SK-N-SH (cell line): ENCODE data around the gene NPAS3. TPM values are rescaled to one million over a fixed set of nuclear protein-coding genes. Genes with fewer than 3 reads are reported as not detected.

Experiments used
- CTCF ChIA-PET: fragments of 300-600, 350-600 bp; formaldehyde crosslinking; extraction: SDS; loops from one replicate; lab custom pipeline; 2021; lab: Yijun Ruan, JAX
- POLR2A ChIA-PET: fragments of 350-600 bp; sonication (Branson Sonifier 250); formaldehyde crosslinking; extraction: SDS; loops from one replicate; lab custom pipeline; 2020; ENCODE audit warnings: antibody characterized with exemption, inconsistent platforms; lab: Yijun Ruan, JAX
- DNase-seq: peaks from one replicate; pipeline ENCODE4 v3.0.0; 2012
- H2AFZ ChIP-seq: fragments of 200-600 bp; sonication (generic); 2 replicates; pipeline ENCODE4 v1.8.1; 2016; ENCODE audit warnings: antibody characterized with exemption, mild to moderate bottlenecking, low read depth
- H3F3A ChIP-seq: fragments of 200-600 bp; sonication (generic); replicated peaks from 2 replicates; pipeline ENCODE3; 2016; ENCODE audit warnings: antibody characterized with exemption, mild to moderate bottlenecking; ENCODE audit not compliant: insufficient read depth
- H3K27ac ChIP-seq, 2 experiments: fragments of 200-500 bp in 1 of 2; fragments of 200-600 bp in 1 of 2; sonication (Bioruptor generic) in 1 of 2; sonication (generic), shearing (Covaris generic) in 1 of 2; 2 replicates each; pipeline versions ENCODE4 v1.5.1 to v1.6.1; 2014 to 2016; ENCODE audit warnings: low read depth in 2 of 2, inconsistent platforms in 1 of 2, low read length in 1 of 2, mild to moderate bottlenecking in 1 of 2, mixed read lengths in 1 of 2
- H3K27me3 ChIP-seq: fragments of 200-600 bp; sonication (generic), shearing (Covaris generic); 2 replicates; pipeline ENCODE4 v1.6.1; 2016; ENCODE audit warnings: mixed run types; ENCODE audit not compliant: insufficient read depth
- H3K36me3 ChIP-seq, 2 experiments: fragments of 200-500 bp in 1 of 2; fragments of 200-600 bp in 1 of 2; sonication (Bioruptor generic) in 1 of 2; sonication (generic) in 1 of 2; replicated peaks in 1 of 2; 2 replicates each; pipeline versions ENCODE3 to v1.5.1; 2014 to 2016; ENCODE audit warnings: low read length in 1 of 2, mild to moderate bottlenecking in 1 of 2; ENCODE audit not compliant: insufficient read depth in 2 of 2, control insufficient read depth in 1 of 2
- H3K4me1 ChIP-seq, 2 experiments: fragments of 200-500 bp in 1 of 2; fragments of 200-600 bp in 1 of 2; sonication (Bioruptor generic) in 1 of 2; sonication (generic), shearing (Covaris generic) in 1 of 2; 2 replicates each; pipeline versions ENCODE4 v1.5.1 to v1.6.1; 2014 to 2016; ENCODE audit warnings: low read depth in 1 of 2, low read length in 1 of 2, mixed run types in 1 of 2; ENCODE audit not compliant: insufficient read depth in 2 of 2, control insufficient read depth in 1 of 2
- H3K4me2 ChIP-seq: fragments of 200-600 bp; sonication (generic), shearing (Covaris generic); 2 replicates; pipeline ENCODE4 v1.6.1; 2017; ENCODE audit warnings: mixed run types
- H3K4me3 ChIP-seq, 2 experiments: fragments of 200-500 bp in 1 of 2; fragments of 200-600 bp in 1 of 2; sonication (Bioruptor generic) in 1 of 2; sonication (generic), shearing (Covaris generic) in 1 of 2; 2 replicates each; pipeline versions ENCODE4 v1.5.1 to v1.8.1; 2014 to 2016; ENCODE audit warnings: low read depth in 2 of 2, inconsistent platforms in 1 of 2, low read length in 1 of 2, mild to moderate bottlenecking in 1 of 2, mixed read lengths in 1 of 2, moderate library complexity in 1 of 2
- H3K79me2 ChIP-seq: fragments of 200-600 bp; sonication (generic); 2 replicates; pipeline ENCODE4 v1.8.1; 2017; ENCODE audit warnings: mild to moderate bottlenecking; ENCODE audit not compliant: insufficient read depth
- H3K9ac ChIP-seq: fragments of 200-600 bp; sonication (generic); 2 replicates; pipeline ENCODE4 v1.6.1; 2017; ENCODE audit warnings: mixed run types
- H3K9me2 ChIP-seq: fragments of 200-600 bp; sonication (generic); 2 replicates; pipeline ENCODE4 v1.6.1; 2017; ENCODE audit warnings: mixed run types
- H3K9me3 ChIP-seq: fragments of 200-600 bp; sonication (generic); 2 replicates; pipeline ENCODE4 v1.6.1; 2017; ENCODE audit warnings: mixed run types, mild to moderate bottlenecking, moderate library complexity
- H4K20me1 ChIP-seq: fragments of 200-600 bp; sonication (generic); 2 replicates; pipeline ENCODE4 v1.6.1; 2017; ENCODE audit warnings: mild to moderate bottlenecking, mixed run types; ENCODE audit not compliant: insufficient read depth
- CTCF ChIP-seq: fragments of 200-600 bp; sonication (generic); IDR thresholded peaks from 2 replicates; pipeline ENCODE4 v1.6.1; 2017; ENCODE audit warnings: antibody characterized with exemption, mild to moderate bottlenecking, moderate library complexity
- ELF1 ChIP-seq: IDR thresholded peaks from 2 replicates; pipeline ENCODE4 v1.4.0; 2012
- EP300 ChIP-seq, 2 experiments: IDR thresholded peaks; 2 replicates each; pipeline versions ENCODE4 v1.4.0 to v1.6.1; 2012; ENCODE audit warnings: borderline replicate concordance in 1 of 2, low read depth in 1 of 2, low read length in 1 of 2
- FOSL2 ChIP-seq: IDR thresholded peaks from 2 replicates; pipeline ENCODE4 v1.4.0; 2012; ENCODE audit warnings: low read depth, mild to moderate bottlenecking, moderate library complexity, borderline replicate concordance
- FOXJ3 ChIP-seq: sonication (generic); formaldehyde crosslinking; IDR thresholded peaks from 2 replicates; pipeline ENCODE4 v1.5.1; 2020; ENCODE audit warnings: mild to moderate bottlenecking, missing genetic modification reagents
- MXI1 ChIP-seq: IDR thresholded peaks from 2 replicates; pipeline ENCODE4 v1.6.1; 2012; ENCODE audit warnings: mild to moderate bottlenecking, low read depth, low read length, improper control_type of control experiment
- NFIC ChIP-seq: IDR thresholded peaks from 2 replicates; pipeline ENCODE4 v1.4.0; 2012; ENCODE audit warnings: borderline replicate concordance
- NRF1 ChIP-seq: IDR thresholded peaks from 2 replicates; pipeline ENCODE4 v1.6.1; 2012; ENCODE audit warnings: low read depth, mild to moderate bottlenecking, low read length
- RAD21 ChIP-seq: IDR thresholded peaks from 2 replicates; pipeline ENCODE4 v1.6.1; 2012; ENCODE audit warnings: mild to moderate bottlenecking, low read length
- RXRA ChIP-seq: IDR thresholded peaks from 2 replicates; pipeline ENCODE4 v1.4.0; 2012; ENCODE audit warnings: low read depth, mild to moderate bottlenecking, borderline replicate concordance
- SMC3 ChIP-seq: IDR thresholded peaks from 2 replicates; pipeline ENCODE4 v1.6.1; 2012; ENCODE audit warnings: low read depth, low read length, improper control_type of control experiment
- TAF1 ChIP-seq: IDR thresholded peaks from 2 replicates; pipeline ENCODE4 v1.6.1; 2012; ENCODE audit warnings: low read depth, mild to moderate bottlenecking, low read length, moderate library complexity, borderline replicate concordance
- TEAD4 ChIP-seq: IDR thresholded peaks from 2 replicates; pipeline ENCODE4 v1.4.0; 2012; ENCODE audit warnings: mild to moderate bottlenecking, borderline replicate concordance; ENCODE audit not compliant: insufficient read depth
- USF2 ChIP-seq: fragments of 150-350 bp; IDR thresholded peaks from 2 replicates; pipeline ENCODE4 v1.6.1; 2017; ENCODE audit warnings: antibody characterized with exemption, low read length, low read depth, borderline replicate concordance
- WGBS: methylation state at CpG from one replicate; pipeline ENCODE4 v1.1.6; 2017; ENCODE audit warnings: low lambda C conversion rate; 5-methylcytosine and 5-hydroxymethylcytosine counted together
- polyA plus RNA-seq, 3 experiments: library from polyadenylated mRNA; depleted of rRNA; stranded (reverse); fragments of >200 nt; gene quantifications; 2 replicates each; pipeline ENCODE4 v1.2.3, GENCODE V29; 2012
- TF ChIP-seq, protein P1 (sequence below): fragments of 150-350 bp; IDR thresholded peaks from 2 replicates; pipeline ENCODE4 v1.6.1; 2016; ENCODE audit warnings: mild to moderate bottlenecking, low read depth, low read length
- TF ChIP-seq, protein P2 (sequence below): IDR thresholded peaks from 2 replicates; pipeline ENCODE4; 2012
- TF ChIP-seq, protein P3 (sequence below): IDR thresholded peaks from 2 replicates; pipeline ENCODE4 v1.4.0; 2012; ENCODE audit warnings: low read depth, borderline replicate concordance

The NPAS3 gene
- polyA plus RNA-seq, 1 of the 3 experiments (the other 2 are of a cell fraction): 4.3 TPM

DNA sequence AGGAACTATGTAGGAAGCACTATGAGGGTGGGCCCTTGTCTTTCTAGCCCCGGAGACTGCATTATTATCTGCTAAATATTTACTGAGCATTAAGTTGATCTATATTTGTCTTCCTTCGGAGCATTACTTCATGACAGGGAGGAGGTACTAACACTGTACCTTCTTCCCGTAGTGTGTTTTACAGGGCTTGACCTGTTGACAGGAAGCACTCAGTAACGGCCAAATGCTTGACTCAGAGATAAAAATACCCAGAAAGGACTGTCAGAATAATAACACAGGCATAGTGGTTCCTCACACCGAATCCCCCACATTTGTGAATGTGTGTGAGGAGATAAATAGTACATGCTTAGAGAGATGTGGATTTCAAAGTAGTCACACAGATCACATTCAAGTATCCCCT, 545.6 kb downstream of the NPAS3 start:
- no peak overlapping the region for H3K4me2 ChIP-seq
- no peaks in the 10 kb centered on the region for H3K9me3 ChIP-seq
- no peak for TF ChIP-seq CTCF
- H3K27ac ChIP-seq: no peak overlapping the region
- H4K20me1 ChIP-seq: no peaks in the 10 kb centered on the region
- no peaks in the 10 kb centered on the region for H3K79me2 ChIP-seq
- H2AFZ ChIP-seq: no peak overlapping the region
- H3F3A ChIP-seq: no peaks in the 10 kb centered on the region
- ChIA-PET POLR2A (no interaction called here), CTCF (interaction anchor here (1.0 to 2.4 kb wide), 3 partner anchors 16 to 311 kb away, joined by 3 to 9 read pairs (median 3); no protein-coding TSS in a partner anchor)
- H3K36me3 ChIP-seq: no peaks in the 10 kb centered on the region
- H3K9me2 ChIP-seq: no peaks in the 10 kb centered on the region
- H3K4me3 ChIP-seq: no peak overlapping the region
- peaks cover 5 to 10% of the 10 kb centered on the region in 2 experiments; a peak in 3 of 4 replicates for H3K4me1 ChIP-seq
- H3K9ac ChIP-seq: no peak overlapping the region
- no peaks in the 10 kb centered on the region for H3K27me3 ChIP-seq
- 73% methylated on average over 5 of the region's 5 CpGs for WGBS
- no peak for DNase-seq

- ChIA-PET CTCF (interaction anchor here (0.6 to 2.0 kb wide), 3 partner anchors 76 to 306 kb away, joined by 3 to 7 read pairs (median 3); no protein-coding TSS in a partner anchor), POLR2A (no interaction called here)
- H3K79me2 ChIP-seq: no peaks in the 10 kb centered on the region
- no peak for DNase-seq
- H3K9ac ChIP-seq: no peak overlapping the region
- no peaks in the 10 kb centered on the region for H3K27me3 ChIP-seq
- no peaks in the 10 kb centered on the region for H3K36me3 ChIP-seq
- H3K9me2 ChIP-seq: no peaks in the 10 kb centered on the region
- no peak overlapping the region for H3K27ac ChIP-seq
- H3K4me1 ChIP-seq: peaks cover 0 to 2% of the 10 kb centered on the region in 2 experiments; a peak in 2 of 4 replicates
- no peaks in the 10 kb centered on the region for H3F3A ChIP-seq
- no peak overlapping the region for H3K4me2 ChIP-seq
- no peaks in the 10 kb centered on the region for H3K9me3 ChIP-seq
- H3K4me3 ChIP-seq: no peak overlapping the region
- 96% methylated on average over 2 of the region's 2 CpGs for WGBS
- H4K20me1 ChIP-seq: no peaks in the 10 kb centered on the region
- H2AFZ ChIP-seq: no peak overlapping the region
- no peak for TF ChIP-seq FOXJ3
- no peak for TF ChIP-seq ELF1
- no peak for TF ChIP-seq NRF1
- no peak for TF ChIP-seq NFIC
- no peak for TF ChIP-seq EP300 (IDR thresholded peaks at IDR 0.05; ENCODE audit: borderline replicate concordance in 1 of 2, low read depth in 1 of 2, low read length in 1 of 2)
- no peak for TF ChIP-seq TEAD4
- no peak for TF ChIP-seq MXI1
- no peak for TF ChIP-seq USF2
- no peak for TF ChIP-seq FOSL2
- TF ChIP-seq CTCF: no peak
- no peak for TF ChIP-seq TAF1
- TF ChIP-seq, protein P1, sequence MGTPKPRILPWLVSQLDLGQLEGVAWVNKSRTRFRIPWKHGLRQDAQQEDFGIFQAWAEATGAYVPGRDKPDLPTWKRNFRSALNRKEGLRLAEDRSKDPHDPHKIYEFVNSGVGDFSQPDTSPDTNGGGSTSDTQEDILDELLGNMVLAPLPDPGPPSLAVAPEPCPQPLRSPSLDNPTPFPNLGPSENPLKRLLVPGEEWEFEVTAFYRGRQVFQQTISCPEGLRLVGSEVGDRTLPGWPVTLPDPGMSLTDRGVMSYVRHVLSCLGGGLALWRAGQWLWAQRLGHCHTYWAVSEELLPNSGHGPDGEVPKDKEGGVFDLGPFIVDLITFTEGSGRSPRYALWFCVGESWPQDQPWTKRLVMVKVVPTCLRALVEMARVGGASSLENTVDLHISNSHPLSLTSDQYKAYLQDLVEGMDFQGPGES: no peak
- TF ChIP-seq, protein P2, sequence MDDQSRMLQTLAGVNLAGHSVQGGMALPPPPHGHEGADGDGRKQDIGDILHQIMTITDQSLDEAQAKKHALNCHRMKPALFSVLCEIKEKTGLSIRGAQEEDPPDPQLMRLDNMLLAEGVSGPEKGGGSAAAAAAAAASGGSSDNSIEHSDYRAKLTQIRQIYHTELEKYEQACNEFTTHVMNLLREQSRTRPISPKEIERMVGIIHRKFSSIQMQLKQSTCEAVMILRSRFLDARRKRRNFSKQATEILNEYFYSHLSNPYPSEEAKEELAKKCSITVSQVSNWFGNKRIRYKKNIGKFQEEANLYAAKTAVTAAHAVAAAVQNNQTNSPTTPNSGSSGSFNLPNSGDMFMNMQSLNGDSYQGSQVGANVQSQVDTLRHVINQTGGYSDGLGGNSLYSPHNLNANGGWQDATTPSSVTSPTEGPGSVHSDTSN: no peak
- no peak for TF ChIP-seq SMC3
- TF ChIP-seq, protein P3, sequence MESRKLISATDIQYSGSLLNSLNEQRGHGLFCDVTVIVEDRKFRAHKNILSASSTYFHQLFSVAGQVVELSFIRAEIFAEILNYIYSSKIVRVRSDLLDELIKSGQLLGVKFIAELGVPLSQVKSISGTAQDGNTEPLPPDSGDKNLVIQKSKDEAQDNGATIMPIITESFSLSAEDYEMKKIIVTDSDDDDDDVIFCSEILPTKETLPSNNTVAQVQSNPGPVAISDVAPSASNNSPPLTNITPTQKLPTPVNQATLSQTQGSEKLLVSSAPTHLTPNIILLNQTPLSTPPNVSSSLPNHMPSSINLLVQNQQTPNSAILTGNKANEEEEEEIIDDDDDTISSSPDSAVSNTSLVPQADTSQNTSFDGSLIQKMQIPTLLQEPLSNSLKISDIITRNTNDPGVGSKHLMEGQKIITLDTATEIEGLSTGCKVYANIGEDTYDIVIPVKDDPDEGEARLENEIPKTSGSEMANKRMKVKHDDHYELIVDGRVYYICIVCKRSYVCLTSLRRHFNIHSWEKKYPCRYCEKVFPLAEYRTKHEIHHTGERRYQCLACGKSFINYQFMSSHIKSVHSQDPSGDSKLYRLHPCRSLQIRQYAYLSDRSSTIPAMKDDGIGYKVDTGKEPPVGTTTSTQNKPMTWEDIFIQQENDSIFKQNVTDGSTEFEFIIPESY: no peak
- no peak for TF ChIP-seq RAD21
- no peak for TF ChIP-seq RXRA
Measured at GRCh38 chr14:33486332-33486890, 547.7 kb downstream of the NPAS3 start.
